HUES6 (cell line): ENCODE measurements around the gene RBM3.
"Not testable (repeated sequence)": the region's sequence is repeated elsewhere in the genome, so short reads cannot be mapped to it uniquely, and the experiment has no call there.

Source experiments
- H3K27ac ChIP-seq: 2 replicates; pipeline ENCODE4 v1.7.0; 2013; ENCODE audit warnings: low read depth, mild to moderate bottlenecking, low read length, inconsistent platforms
- H3K27me3 ChIP-seq: 2 replicates; pipeline ENCODE4 v1.6.1; 2013; ENCODE audit warnings: low read length; ENCODE audit not compliant: control insufficient read depth, insufficient read depth
- H3K36me3 ChIP-seq: 2 replicates; pipeline ENCODE4 v1.6.1; 2013; ENCODE audit warnings: low read length; ENCODE audit not compliant: control insufficient read depth, insufficient read depth
- H3K4me1 ChIP-seq: 2 replicates; pipeline ENCODE4 v1.6.1; 2013; ENCODE audit warnings: low read length; ENCODE audit not compliant: control insufficient read depth, insufficient read depth
- H3K4me3 ChIP-seq: 2 replicates; pipeline ENCODE4 v1.5.1; 2013; ENCODE audit warnings: low read depth, low read length
- H3K9ac ChIP-seq: one replicate; pipeline ENCODE4 v1.6.1; 2013; ENCODE audit warnings: mild to moderate bottlenecking, low read length
- H3K9me3 ChIP-seq: 2 replicates; pipeline ENCODE4 v1.6.1; 2013; ENCODE audit warnings: low read depth, low read length; ENCODE audit not compliant: control insufficient read depth, insufficient read depth

Gene RBM3

GRCh38 chrX:48574270-48575266, at the start of gene RBM3:
Gene RBM3 (plus strand): TSS chrX:48574484. CDS start chrX:48575181, 697 bp downstream.
- Histone ChIP-seq H3K4me1 (peaks cover 5% of the 10 kb centered on the region; the same call in 1 of the 2 replicates), H3K27ac (peak within 1 kb of the TSS; percentile 99), H3K27me3 (no peaks in the 10 kb centered on the region), H3K4me3 (peak within 1 kb of the TSS; percentile 85), H3K36me3 (peaks cover 44% of the 10 kb centered on the region), H3K9me3 (peaks cover 10% of the 10 kb centered on the region; the same call in 1 of the 2 replicates), H3K9ac (peak within 1 kb of the TSS; percentile 100)

GRCh38 chrX:48525853-48526252, 48.4 kb upstream of the RBM3 start:
- H3K27me3 ChIP-seq, H3K27ac ChIP-seq, H3K9me3 ChIP-seq, H3K9ac ChIP-seq, H3K4me3 ChIP-seq, H3K4me1 ChIP-seq: not testable (repeated sequence)
- H3K36me3 ChIP-seq: peaks cover 49% of the 10 kb centered on the region

GRCh38 chrX:48530736-48531135, 43.5 kb upstream of the RBM3 start:
- Histone ChIP-seq H3K27me3 (no peaks in the 10 kb centered on the region), H3K36me3 (peaks cover 32% of the 10 kb centered on the region), H3K9ac (no peak overlapping the region), H3K4me3 (no peak overlapping the region), H3K27ac (no peak overlapping the region), H3K9me3 (peaks cover 18% of the 10 kb centered on the region; the same call in 1 of the 2 replicates), H3K4me1 (no peaks in the 10 kb centered on the region)

GRCh38 chrX:48531358-48531959, 42.8 kb upstream of the RBM3 start:
- Histone ChIP-seq H3K9ac (no peak overlapping the region), H3K9me3 (peaks cover 18% of the 10 kb centered on the region; the same call in 1 of the 2 replicates), H3K27ac (no peak overlapping the region)

GRCh38 chrX:48532161-48532560, 42.1 kb upstream of the RBM3 start:
- Histone ChIP-seq H3K9me3 (peaks cover 14% of the 10 kb centered on the region; the same call in 1 of the 2 replicates), H3K27me3 (no peaks in the 10 kb centered on the region), H3K9ac (no peak overlapping the region)

More at GRCh38 chrX:48531358-48531959, 42.8 kb upstream of the RBM3 start:
- no peak overlapping the region for H3K4me3 ChIP-seq
- H3K4me1 ChIP-seq: no peaks in the 10 kb centered on the region
- no peaks in the 10 kb centered on the region for H3K27me3 ChIP-seq
- peaks cover 25% of the 10 kb centered on the region for H3K36me3 ChIP-seq

GRCh38 chrX:48533165-48533564, 41.1 kb upstream of the RBM3 start:
- Histone ChIP-seq H3K4me1 (no peaks in the 10 kb centered on the region), H3K27ac (no peak overlapping the region), H3K36me3 (peaks cover 7% of the 10 kb centered on the region), H3K9ac (no peak overlapping the region), H3K4me3 (no peak overlapping the region), H3K9me3 (peaks cover 10% of the 10 kb centered on the region; the same call in 1 of the 2 replicates), H3K27me3 (no peaks in the 10 kb centered on the region)

More at GRCh38 chrX:48532161-48532560, 42.1 kb upstream of the RBM3 start:
- Histone ChIP-seq H3K36me3 (peaks cover 18% of the 10 kb centered on the region), H3K4me1 (no peaks in the 10 kb centered on the region), H3K4me3 (no peak overlapping the region), H3K27ac (no peak overlapping the region)

GRCh38 chrX:48538641-48539344, 35.5 kb upstream of the RBM3 start:
- Histone ChIP-seq H3K4me1 (no peaks in the 10 kb centered on the region), H3K27me3 (no peaks in the 10 kb centered on the region), H3K27ac (no peak overlapping the region), H3K36me3 (peaks cover 13% of the 10 kb centered on the region), H3K4me3 (no peak overlapping the region), H3K9ac (no peak overlapping the region), H3K9me3 (peaks cover 8% of the 10 kb centered on the region; the same call in 1 of the 2 replicates)

- no peaks in the 10 kb centered on the region for H3K27me3 ChIP-seq
- H3K9ac ChIP-seq: peak within 1 kb of the TSS; percentile 51
- peak within 1 kb of the TSS; percentile 91 for H3K4me3 ChIP-seq
- H3K27ac ChIP-seq: no peak within 1 kb of the TSS
- peaks cover 13% of the 10 kb centered on the region for H3K36me3 ChIP-seq
- no peaks in the 10 kb centered on the region for H3K4me1 ChIP-seq
- H3K9me3 ChIP-seq: peaks cover 8% of the 10 kb centered on the region; the same call in 1 of the 2 replicates
Measured at GRCh38 chrX:48539345-48540027, 34.8 kb upstream of the RBM3 start, which contains the start of gene TBC1D25. Gene TBC1D25 (plus strand): TSS chrX:48539714. CDS start chrX:48539798, 84 bp downstream.

- Histone ChIP-seq H3K36me3 (peaks cover 16% of the 10 kb centered on the region), H3K27me3 (no peaks in the 10 kb centered on the region), H3K9me3 (peaks cover 12% of the 10 kb centered on the region; the same call in 1 of the 2 replicates), H3K9ac (peak overlapping the region; percentile 51), H3K4me3 (peak overlapping the region; percentile 91), H3K4me1 (no peaks in the 10 kb centered on the region), H3K27ac (no peak overlapping the region)
Measured at GRCh38 chrX:48540028-48540375, 34.3 kb upstream of the RBM3 start.

- Histone ChIP-seq H3K27ac (no peak overlapping the region), H3K9me3 (peaks cover 9% of the 10 kb centered on the region; the same call in 1 of the 2 replicates), H3K4me1 (no peaks in the 10 kb centered on the region), H3K27me3 (no peaks in the 10 kb centered on the region), H3K9ac (peak overlapping the region; percentile 2), H3K36me3 (peaks cover 18% of the 10 kb centered on the region), H3K4me3 (peak overlapping the region; percentile 91)
Measured at GRCh38 chrX:48540480-48540879, 33.8 kb upstream of the RBM3 start.
